Muscle of leg (tissue), 11 donors: ENCODE measurements around the gene CCDC60. TPM values are rescaled to one million over a fixed set of nuclear protein-coding genes. Genes with fewer than 3 reads are reported as not detected.

Experiments used
- DNase-seq: peaks from one replicate; pipeline ENCODE4 v3.0.0; 2013
- H3K27ac ChIP-seq: one replicate; pipeline ENCODE4 v1.5.1; 2013; ENCODE audit warnings: mild to moderate bottlenecking, low read length, control low read depth
- H3K27me3 ChIP-seq: one replicate; pipeline ENCODE4 v1.6.1; 2013; ENCODE audit warnings: low read length; ENCODE audit not compliant: control insufficient read depth, insufficient read depth
- H3K36me3 ChIP-seq: one replicate; pipeline ENCODE4 v1.6.1; 2013; ENCODE audit warnings: low read length; ENCODE audit not compliant: control insufficient read depth, insufficient read depth
- H3K4me1 ChIP-seq: one replicate; pipeline ENCODE4 v1.6.1; 2013; ENCODE audit warnings: low read length; ENCODE audit not compliant: control insufficient read depth, insufficient read depth
- H3K4me3 ChIP-seq: one replicate; pipeline ENCODE4 v1.5.1; 2013; ENCODE audit warnings: low read length, control low read depth
- H3K9me3 ChIP-seq: replicated peaks from 2 replicates; pipeline ENCODE4 v1.6.1; 2013; ENCODE audit warnings: low read depth, low read length; ENCODE audit not compliant: control insufficient read depth
- WGBS: methylation state at CpG from one replicate; pipeline ENCODE4 v1.1.5; 2013; ENCODE audit warnings: missing lambda C conversion rate; ENCODE audit not compliant: insufficient coverage; 5-methylcytosine and 5-hydroxymethylcytosine counted together
- polyA plus RNA-seq, 8 donors: library from polyadenylated mRNA; unstranded; fragments of 120-200 nt; gene quantifications; one replicate each; pipeline versions ENCODE4 v1.2.1 to v1.2.3, GENCODE V29; 2013; ENCODE audit warnings: inconsistent platforms in 1 of 8, low replicate concordance in 1 of 8; ENCODE audit not compliant: insufficient read length in 8 of 8, insufficient read depth in 1 of 8
- total RNA-seq: library from RNA; stranded (reverse); fragments of 120-200 nt; gene quantifications from one replicate; pipeline ENCODE4 v1.2.4, GENCODE V29; 2013

CCDC60 gene
- total and polyA plus RNA-seq, 9 donors, result 0.14 TPM; not detected in 8

GRCh38 chr12:119406811-119407210 lies 72.3 kb downstream of the CCDC60 start:
- no peak overlapping the region for H3K27ac ChIP-seq
- H3K27me3 ChIP-seq, result peaks cover 2% of the 10 kb centered on the region
- no peaks in the 10 kb centered on the region for H3K4me1 ChIP-seq
- H3K4me3 ChIP-seq, result no peak overlapping the region
- H3K9me3 ChIP-seq, result no peaks in the 10 kb centered on the region
- no peaks in the 10 kb centered on the region for H3K36me3 ChIP-seq
- 76% methylated on average over 3 of the region's 4 CpGs for WGBS
- DNase-seq, result no peak

- no peak for DNase-seq
- Histone ChIP-seq H3K4me3 (no peak overlapping the region), H3K27me3 (peaks cover 4% of the 10 kb centered on the region), H3K4me1 (no peaks in the 10 kb centered on the region), H3K9me3 (no peaks in the 10 kb centered on the region), H3K36me3 (no peaks in the 10 kb centered on the region), H3K27ac (no peak overlapping the region)
- no CpG with 5 or more reads among the region's 4 CpGs for WGBS
Observed at GRCh38 chr12:119409043-119409442, 74.5 kb downstream of the CCDC60 start.

GRCh38 chr12:119410396-119410795 lies 75.9 kb downstream of the CCDC60 start:
- Histone ChIP-seq H3K4me1 (no peaks in the 10 kb centered on the region), H3K9me3 (no peaks in the 10 kb centered on the region), H3K27ac (no peak overlapping the region), H3K4me3 (no peak overlapping the region), H3K27me3 (peaks cover 4% of the 10 kb centered on the region), H3K36me3 (no peaks in the 10 kb centered on the region)
- 54% methylated on average over 3 of the region's 5 CpGs for WGBS
- no peak for DNase-seq

- no peak overlapping the region for H3K4me3 ChIP-seq
- H3K27me3 ChIP-seq, result peaks cover 4% of the 10 kb centered on the region
- no peaks in the 10 kb centered on the region for H3K4me1 ChIP-seq
- no CpG with 5 or more reads among the region's 4 CpGs for WGBS
- H3K36me3 ChIP-seq, result no peaks in the 10 kb centered on the region
- H3K9me3 ChIP-seq, result no peaks in the 10 kb centered on the region
- DNase-seq, result no peak
- H3K27ac ChIP-seq, result no peak overlapping the region
Observed at GRCh38 chr12:119412306-119412705, 77.8 kb downstream of the CCDC60 start.

GRCh38 chr12:119412811-119413794 lies 78.6 kb downstream of the CCDC60 start:
- Histone ChIP-seq H3K9me3 (no peaks in the 10 kb centered on the region), H3K4me1 (no peaks in the 10 kb centered on the region), H3K36me3 (no peaks in the 10 kb centered on the region), H3K27me3 (peaks cover 4% of the 10 kb centered on the region), H3K4me3 (no peak overlapping the region), H3K27ac (no peak overlapping the region)
- 40% methylated on average over 9 of the region's 21 CpGs for WGBS
- peak; percentile 60 for DNase-seq

- Histone ChIP-seq H3K36me3 (no peaks in the 10 kb centered on the region), H3K9me3 (no peaks in the 10 kb centered on the region), H3K27me3 (peaks cover 4% of the 10 kb centered on the region), H3K27ac (no peak overlapping the region), H3K4me1 (no peaks in the 10 kb centered on the region), H3K4me3 (no peak overlapping the region)
- DNase-seq, result no peak
- WGBS, result no CpG with 5 or more reads among the region's 3 CpGs
Observed at GRCh38 chr12:119415714-119416113, 81.2 kb downstream of the CCDC60 start.

GRCh38 chr12:119417440-119417839 lies 82.9 kb downstream of the CCDC60 start:
- no peak for DNase-seq
- Histone ChIP-seq H3K27me3 (peaks cover 4% of the 10 kb centered on the region), H3K4me1 (no peaks in the 10 kb centered on the region), H3K9me3 (no peaks in the 10 kb centered on the region), H3K36me3 (no peaks in the 10 kb centered on the region), H3K4me3 (no peak overlapping the region), H3K27ac (no peak overlapping the region)

GRCh38 chr12:119419381-119419780 lies 84.9 kb downstream of the CCDC60 start:
- 78% methylated on average over 5 of the region's 6 CpGs for WGBS
- H3K4me1 ChIP-seq, result no peaks in the 10 kb centered on the region

GRCh38 chr12:119423285-119423684 lies 88.8 kb downstream of the CCDC60 start:
- DNase-seq, result no peak
- no peaks in the 10 kb centered on the region for H3K9me3 ChIP-seq
- H3K4me3 ChIP-seq, result no peak overlapping the region
- H3K27me3 ChIP-seq, result no peaks in the 10 kb centered on the region
- no peaks in the 10 kb centered on the region for H3K36me3 ChIP-seq
- WGBS, result 14% methylated on average over 1 of the region's 2 CpGs
- no peak overlapping the region for H3K27ac ChIP-seq
- no peaks in the 10 kb centered on the region for H3K4me1 ChIP-seq

More at GRCh38 chr12:119419381-119419780, 84.9 kb downstream of the CCDC60 start:
- no peak for DNase-seq
- no peaks in the 10 kb centered on the region for H3K36me3 ChIP-seq
- no peak overlapping the region for H3K4me3 ChIP-seq
- no peak overlapping the region for H3K27ac ChIP-seq
- H3K9me3 ChIP-seq, result no peaks in the 10 kb centered on the region
- peaks cover 2% of the 10 kb centered on the region for H3K27me3 ChIP-seq

- WGBS, result 100% methylated on average over 1 of the region's 3 CpGs
- H3K4me3 ChIP-seq, result no peak overlapping the region
- H3K9me3 ChIP-seq, result no peaks in the 10 kb centered on the region
- no peaks in the 10 kb centered on the region for H3K4me1 ChIP-seq
- H3K36me3 ChIP-seq, result no peaks in the 10 kb centered on the region
- H3K27ac ChIP-seq, result no peak overlapping the region
- no peak for DNase-seq
- H3K27me3 ChIP-seq, result no peaks in the 10 kb centered on the region
Observed at GRCh38 chr12:119425623-119426022, 91.1 kb downstream of the CCDC60 start.
